Measurements from ENCODE around the gene DDX46.

DNA sequence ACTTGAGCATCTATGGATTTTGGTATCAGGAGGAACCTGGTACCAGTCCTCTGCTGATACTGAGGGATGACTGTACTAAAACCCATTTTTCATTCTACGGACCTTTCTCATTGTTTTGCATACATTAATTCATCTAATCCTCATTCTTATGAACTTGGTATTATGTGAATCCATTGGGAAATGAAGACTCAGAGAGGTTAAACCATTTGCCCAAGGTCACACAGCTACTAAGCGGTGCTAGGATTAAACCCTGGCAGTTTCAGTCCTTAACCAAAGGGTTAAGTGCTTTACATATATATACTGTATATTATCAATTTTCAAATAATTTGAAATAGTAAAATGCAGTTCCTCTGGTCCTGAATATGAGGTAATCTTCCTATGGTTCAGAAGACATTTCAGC is 16.4 kb upstream of the DDX46 start:
- TF ChIP-seq, protein P1, sequence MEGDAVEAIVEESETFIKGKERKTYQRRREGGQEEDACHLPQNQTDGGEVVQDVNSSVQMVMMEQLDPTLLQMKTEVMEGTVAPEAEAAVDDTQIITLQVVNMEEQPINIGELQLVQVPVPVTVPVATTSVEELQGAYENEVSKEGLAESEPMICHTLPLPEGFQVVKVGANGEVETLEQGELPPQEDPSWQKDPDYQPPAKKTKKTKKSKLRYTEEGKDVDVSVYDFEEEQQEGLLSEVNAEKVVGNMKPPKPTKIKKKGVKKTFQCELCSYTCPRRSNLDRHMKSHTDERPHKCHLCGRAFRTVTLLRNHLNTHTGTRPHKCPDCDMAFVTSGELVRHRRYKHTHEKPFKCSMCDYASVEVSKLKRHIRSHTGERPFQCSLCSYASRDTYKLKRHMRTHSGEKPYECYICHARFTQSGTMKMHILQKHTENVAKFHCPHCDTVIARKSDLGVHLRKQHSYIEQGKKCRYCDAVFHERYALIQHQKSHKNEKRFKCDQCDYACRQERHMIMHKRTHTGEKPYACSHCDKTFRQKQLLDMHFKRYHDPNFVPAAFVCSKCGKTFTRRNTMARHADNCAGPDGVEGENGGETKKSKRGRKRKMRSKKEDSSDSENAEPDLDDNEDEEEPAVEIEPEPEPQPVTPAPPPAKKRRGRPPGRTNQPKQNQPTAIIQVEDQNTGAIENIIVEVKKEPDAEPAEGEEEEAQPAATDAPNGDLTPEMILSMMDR (conservative IDR thresholded peaks at IDR 0.05): no peak
- no peak for TF ChIP-seq EZH2 (IDR thresholded peaks at IDR 0.05; ENCODE audit: low read depth)
